Testis (tissue), 3 donors: Measurements from ENCODE around the gene TMEM186. TPM values are rescaled to one million over a fixed set of nuclear protein-coding genes. Genes with fewer than 3 reads are reported as not detected.
"Not testable (repeated sequence)": the region's sequence is repeated elsewhere in the genome, so short reads cannot be mapped to it uniquely, and the experiment has no call there.

ENCODE experiments used
- DNase-seq: peaks from one replicate; pipeline ENCODE4 v3.0.0-alpha.2; 2019
- H3K27ac ChIP-seq, 2 donors: fragments of 200-600 bp; sonication (generic); one replicate each; pipeline ENCODE4 v1.5.1; 2019
- H3K27me3 ChIP-seq: fragments of 200-600 bp; sonication (generic); one replicate; pipeline ENCODE4 v1.5.1; 2019
- H3K36me3 ChIP-seq: fragments of 200-600 bp; sonication (generic); one replicate; pipeline ENCODE4 v1.5.1; 2017; ENCODE audit warnings: low read depth; ENCODE audit errors: missing control alignments
- H3K4me1 ChIP-seq: fragments of 200-600 bp; sonication (generic); one replicate; pipeline ENCODE4 v1.5.1; 2019
- H3K4me3 ChIP-seq, 2 donors: fragments of 200-600 bp; sonication (generic); one replicate each; pipeline ENCODE4 v1.5.1; 2017 to 2019
- H3K9me3 ChIP-seq: fragments of 200-600 bp; sonication (generic); one replicate; pipeline ENCODE4 v1.5.1; 2017
- CTCF ChIP-seq, 3 experiments: fragments of 450-650 bp in 2 of 3; fragments of 200-600 bp in 1 of 3; sonication (generic) in 1 of 3; IDR thresholded peaks; one replicate each; pipeline ENCODE4 v1.5.1; 2016 to 2019; ENCODE audit warnings: antibody characterized with exemption in 3 of 3, mild to moderate bottlenecking in 2 of 3, moderate library complexity in 1 of 3
- POLR2A ChIP-seq: fragments of 450-650 bp; IDR thresholded peaks from one replicate; pipeline ENCODE4 v1.6.1; 2017; ENCODE audit warnings: antibody characterized with exemption, mild to moderate bottlenecking, moderate library complexity
- WGBS, 2 donors: methylation state at CpG; one replicate each; pipeline ENCODE4 v1.1.5; 2018; 5-methylcytosine and 5-hydroxymethylcytosine counted together
- intact Hi-C: fragments of 100-400 bp; cut with DNase I; formaldehyde crosslinking; loops from one replicate; pipeline ENCODE4 v1.15.1; 2023; ENCODE audit warnings: low total_unique reads
- polyA plus RNA-seq: library from polyadenylated mRNA; stranded (reverse); fragments of 350-450 nt; fragmentation: Illumina TruSeq; extraction: RNeasy Lipid Tissue Mini Kit (QIAGEN cat#74804); gene quantifications from one replicate; pipeline ENCODE4 v1.2.3, GENCODE V29; 2014; ENCODE audit warnings: low read depth, low replicate concordance; ENCODE audit not compliant: insufficient read depth
- total RNA-seq, 2 donors: library from RNA; depleted of rRNA; stranded (reverse); fragments of >200 nt; gene quantifications; one replicate each; pipeline ENCODE4 v1.2.3, GENCODE V29; 2016

TMEM186 gene
- total and polyA plus RNA-seq, 3 donors from 2014 or later = 11.6 to 15.5 (median 14.3) TPM

GRCh38 chr16:8808009-8808408 lies 10.6 kb upstream of the TMEM186 start:
- intact Hi-C loops = no loop called here
- H3K27ac ChIP-seq = no peak overlapping the region
- H3K36me3 ChIP-seq = no peaks in the 10 kb centered on the region
- H3K27me3 ChIP-seq = no peaks in the 10 kb centered on the region
- H3K4me1 ChIP-seq = no peaks in the 10 kb centered on the region
- 92 to 93% methylated on average over 3 of the region's 3 CpGs for WGBS, 2 donors
- TF ChIP-seq POLR2A = no peak
- TF ChIP-seq CTCF (IDR thresholded peaks at IDR 0.05) = no peak
- H3K4me3 ChIP-seq = no peak overlapping the region
- DNase-seq = no peak
- H3K9me3 ChIP-seq = no peaks in the 10 kb centered on the region

GRCh38 chr16:8807189-8807588 lies 9.8 kb upstream of the TMEM186 start:
- Histone ChIP-seq H3K4me3 (no peak overlapping the region), H3K27me3 (no peaks in the 10 kb centered on the region), H3K9me3 (no peaks in the 10 kb centered on the region), H3K27ac (no peak overlapping the region), H3K36me3 (no peaks in the 10 kb centered on the region), H3K4me1 (no peaks in the 10 kb centered on the region)
- 88 to 96% methylated on average over 5 of the region's 5 CpGs for WGBS, 2 donors
- no peak for DNase-seq
- TF ChIP-seq POLR2A (no peak), CTCF (IDR thresholded peaks at IDR 0.05) (no peak)
- intact Hi-C loops = no loop called here

GRCh38 chr16:8806272-8806983 lies 9.0 kb upstream of the TMEM186 start:
- intact Hi-C loops = no loop called here
- no peak for DNase-seq
- H3K27me3 ChIP-seq = no peaks in the 10 kb centered on the region
- H3K27ac ChIP-seq = no peak overlapping the region
- TF ChIP-seq CTCF (IDR thresholded peaks at IDR 0.05) (no peak), POLR2A (no peak)
- no peaks in the 10 kb centered on the region for H3K9me3 ChIP-seq
- no peaks in the 10 kb centered on the region for H3K36me3 ChIP-seq
- H3K4me3 ChIP-seq = no peak overlapping the region
- 94% methylated on average over 13 of the region's 13 CpGs for WGBS, 2 donors
- no peaks in the 10 kb centered on the region for H3K4me1 ChIP-seq

- Histone ChIP-seq H3K4me1 (peaks cover 1% of the 10 kb centered on the region), H3K9me3 (no peaks in the 10 kb centered on the region), H3K36me3 (no peaks in the 10 kb centered on the region), H3K4me3 (no peak overlapping the region), H3K27ac (no peak overlapping the region), H3K27me3 (no peaks in the 10 kb centered on the region)
- 87 to 92% methylated on average over 6 of the region's 6 CpGs for WGBS, 2 donors
- no peak for TF ChIP-seq CTCF (IDR thresholded peaks at IDR 0.05)
- TF ChIP-seq POLR2A = no peak
- DNase-seq = no peak
- intact Hi-C loops = no loop called here
Observed at GRCh38 chr16:8804313-8804712, 6.9 kb upstream of the TMEM186 start.

- H3K4me1 ChIP-seq, intact Hi-C loops, H3K4me3 ChIP-seq, H3K27ac ChIP-seq, H3K27me3 ChIP-seq, H3K9me3 ChIP-seq, DNase-seq, H3K36me3 ChIP-seq: not testable (repeated sequence)
- WGBS, 2 donors = 91 to 92% methylated on average over 12 of the region's 12 CpGs
Observed at GRCh38 chr16:8803733-8804132, 6.3 kb upstream of the TMEM186 start.
